GM18502 (cell line): ENCODE data around the gene TRAPPC2L.
"Not testable (repeated sequence)": the region's sequence is repeated elsewhere in the genome, so short reads cannot be mapped to it uniquely, and the experiment has no call there.

Experiments used
- ATAC-seq: cut with Tn5 transposase; IDR thresholded peaks from one replicate; pipeline ENCODE4 v1.9.1; 2021; ENCODE audit warnings: mild to moderate bottlenecking; ENCODE audit not compliant: unreplicated experiment, poor library complexity

Gene TRAPPC2L

DNA sequence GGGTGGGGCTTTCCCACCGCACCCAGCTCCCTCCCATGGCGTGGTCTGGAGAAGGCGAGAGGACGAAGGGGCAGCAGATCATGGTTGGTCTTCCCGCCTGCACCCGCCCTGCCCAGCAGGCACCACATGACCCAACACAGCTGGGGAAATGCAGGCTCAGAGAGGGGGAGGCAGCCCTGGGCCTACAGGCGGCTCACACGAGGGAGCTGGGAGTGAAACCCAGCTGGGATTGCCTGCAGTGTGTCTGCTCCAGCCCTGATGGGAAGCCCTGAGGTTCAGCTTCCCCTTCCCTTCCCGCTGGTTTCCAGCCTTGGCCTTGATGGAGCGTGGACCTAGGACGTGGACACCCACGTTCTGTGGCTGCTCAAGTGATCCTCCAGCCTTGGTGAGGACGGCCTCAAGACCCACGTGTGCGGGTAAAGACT, 29.5 kb downstream of the TRAPPC2L start:
- no peak for ATAC-seq

DNA sequence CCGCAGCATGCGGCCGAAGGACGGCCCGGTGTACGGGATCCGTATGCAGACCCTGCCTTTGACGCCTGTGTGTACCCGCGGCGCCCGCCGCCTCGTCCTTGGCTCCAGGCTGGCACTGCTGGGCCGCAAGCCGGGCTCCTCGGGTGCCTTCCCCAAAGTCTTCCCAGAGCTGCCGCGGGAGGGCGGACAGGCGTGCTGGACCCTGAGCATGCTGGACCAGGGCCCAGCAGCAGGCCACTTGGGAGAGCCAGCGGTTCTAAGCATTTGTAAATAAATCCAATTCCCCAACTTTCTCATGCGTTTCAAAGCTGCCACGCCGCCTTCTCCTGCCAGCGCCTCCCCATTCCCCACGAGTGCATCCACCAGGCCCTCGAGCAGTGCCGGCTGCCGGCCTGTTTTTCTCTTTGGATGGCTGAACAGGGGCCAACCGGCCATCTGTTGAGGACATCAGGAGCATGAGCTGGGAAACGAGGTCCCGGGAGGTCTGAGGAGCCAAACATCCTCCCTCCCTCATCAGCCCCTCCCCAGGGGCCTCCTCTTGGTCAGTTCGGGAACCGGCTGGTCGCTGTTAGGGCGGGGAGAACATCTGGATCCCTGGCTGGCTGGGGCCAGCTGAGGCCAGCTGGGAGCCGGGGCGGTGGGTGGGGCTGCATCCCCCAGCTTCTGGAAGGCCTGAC, 30.1 kb downstream of the TRAPPC2L start:
- no peak for ATAC-seq

DNA sequence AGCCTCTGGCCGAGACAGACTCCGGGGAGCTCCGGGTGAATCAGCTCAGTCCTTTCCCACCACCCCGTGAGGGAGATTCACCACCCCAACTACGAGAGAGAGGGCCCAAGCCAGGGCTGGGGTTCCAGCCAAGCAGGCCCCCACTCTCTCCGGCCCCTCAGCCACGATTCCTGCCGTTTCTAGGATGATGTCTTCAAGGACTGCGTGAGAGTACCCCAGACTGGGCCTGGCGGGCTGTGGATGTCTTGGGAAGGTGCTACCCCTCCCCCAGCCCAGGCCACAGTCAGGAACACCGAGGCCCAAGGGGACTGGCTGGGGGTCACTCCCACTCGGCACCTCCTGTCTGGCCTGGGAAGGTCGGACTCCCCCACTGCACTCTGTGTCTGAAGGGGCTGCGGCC, 31.1 kb downstream of the TRAPPC2L start:
- ATAC-seq = no peak

DNA sequence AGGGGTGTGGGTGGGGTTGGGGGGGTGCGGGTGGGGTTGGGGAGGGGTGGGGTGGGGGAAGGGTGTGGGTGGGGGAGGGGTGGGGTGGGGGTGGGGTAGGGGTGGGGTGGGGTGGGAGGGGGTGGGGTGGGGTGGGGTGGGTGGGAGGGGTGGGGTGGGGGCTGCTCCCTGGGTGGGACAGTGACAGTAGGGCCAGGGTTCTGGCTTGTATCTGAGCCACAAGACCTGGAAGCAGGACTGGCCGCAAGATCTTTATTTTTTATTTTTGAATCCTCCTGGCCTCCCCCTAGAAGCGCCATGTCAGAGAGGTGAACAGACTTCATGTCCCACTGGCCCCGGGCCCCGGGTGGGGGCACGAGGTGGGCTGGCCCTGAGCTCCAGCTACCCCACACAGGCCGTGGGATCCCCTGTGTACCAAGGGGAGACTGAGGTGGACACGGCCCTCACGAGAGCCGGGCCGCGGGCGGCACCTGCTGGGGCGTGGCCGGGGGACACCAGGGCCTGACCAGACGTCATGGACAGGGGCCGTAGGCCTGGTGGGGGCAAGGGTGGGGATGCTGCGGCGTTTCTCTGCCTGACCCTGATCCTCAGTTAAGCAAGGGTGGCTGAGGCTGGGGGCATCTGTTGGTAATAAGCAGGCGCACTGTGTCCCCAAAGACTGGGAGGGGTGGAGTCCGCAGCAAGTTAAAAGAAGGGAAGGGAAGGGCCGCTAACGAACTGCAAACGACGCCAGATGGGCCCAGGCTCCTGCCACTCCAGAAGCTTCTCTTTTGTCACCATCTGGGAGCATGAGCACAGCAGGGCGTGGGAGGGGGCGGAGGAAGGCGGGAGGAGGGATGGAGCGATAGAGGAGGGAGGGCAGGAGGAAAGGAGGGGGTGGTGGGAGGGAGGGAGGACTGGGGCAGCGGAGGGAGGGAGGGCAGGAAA, 31.8 kb downstream of the TRAPPC2L start:
- no peak for ATAC-seq

DNA sequence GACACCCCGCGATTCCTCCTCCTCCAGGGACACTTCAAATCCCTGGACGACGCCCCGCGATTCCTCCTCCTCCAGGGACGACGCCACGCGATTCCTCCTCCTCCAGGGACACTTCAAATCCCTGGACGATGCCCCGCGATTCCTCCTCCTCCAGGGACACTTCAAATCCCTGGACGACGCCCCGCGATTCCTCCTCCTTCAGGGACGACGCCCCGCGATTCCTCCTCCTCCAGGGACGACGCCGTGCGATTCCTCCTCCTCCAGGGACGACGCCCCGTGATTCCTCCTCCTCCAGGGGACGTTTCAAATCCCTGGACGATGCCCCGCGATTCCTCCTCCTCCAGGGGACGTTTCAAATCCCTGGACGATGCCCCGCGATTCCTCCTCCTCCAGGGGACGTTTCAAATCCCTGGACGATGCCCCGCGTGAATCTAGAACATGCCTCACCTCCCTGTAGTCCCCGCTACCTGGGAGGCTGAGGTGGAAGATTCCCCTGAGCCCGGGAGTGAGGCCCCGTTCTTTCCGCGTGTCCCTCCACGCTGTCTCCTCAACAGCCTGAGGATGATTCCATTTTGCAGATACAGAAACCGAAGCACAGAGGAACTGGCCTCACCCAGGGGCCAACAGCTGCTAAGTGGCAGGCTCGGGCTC, 32.9 kb downstream of the TRAPPC2L start:
- ATAC-seq = not testable (repeated sequence)

DNA sequence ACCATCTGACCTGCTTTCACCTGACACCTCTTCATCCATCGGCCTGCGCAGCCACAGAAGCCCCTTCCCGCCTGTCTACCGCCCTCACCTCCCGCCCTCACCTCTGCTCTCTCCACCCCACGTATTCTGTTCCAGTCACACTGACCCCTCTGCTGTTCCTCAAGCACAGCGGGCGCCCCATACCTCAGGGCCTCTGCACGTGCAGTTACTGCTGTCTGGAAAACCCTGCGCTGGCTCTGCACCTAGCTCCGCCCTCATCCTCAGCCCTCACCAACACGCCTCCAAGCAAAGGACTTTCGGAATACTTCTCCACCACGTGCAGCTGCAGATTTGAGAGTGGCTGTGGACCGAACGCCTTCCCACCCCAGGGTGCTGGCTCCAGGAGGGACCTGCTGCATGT, 34.2 kb downstream of the TRAPPC2L start:
- no peak for ATAC-seq

DNA sequence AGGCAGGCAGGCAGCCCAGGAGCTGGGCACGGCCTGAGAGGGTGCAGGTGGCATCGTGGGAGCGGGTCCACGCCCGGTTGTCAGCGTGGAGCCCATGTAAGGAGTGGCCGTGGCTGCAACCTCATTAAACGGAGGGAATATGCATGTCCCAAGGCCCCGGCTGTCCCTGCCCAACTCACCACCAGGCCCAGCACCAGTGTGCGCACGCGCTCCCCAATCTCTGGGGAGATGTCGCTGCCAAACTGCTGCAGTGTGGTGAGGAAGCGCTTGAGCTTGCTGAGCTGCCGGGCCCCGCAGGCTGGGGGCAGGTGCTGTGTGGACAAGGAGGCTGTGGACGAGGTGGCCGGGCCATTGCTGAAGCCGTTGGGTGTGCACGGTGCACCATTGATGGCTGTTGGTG, 35.1 kb downstream of the TRAPPC2L start:
- no peak for ATAC-seq

DNA sequence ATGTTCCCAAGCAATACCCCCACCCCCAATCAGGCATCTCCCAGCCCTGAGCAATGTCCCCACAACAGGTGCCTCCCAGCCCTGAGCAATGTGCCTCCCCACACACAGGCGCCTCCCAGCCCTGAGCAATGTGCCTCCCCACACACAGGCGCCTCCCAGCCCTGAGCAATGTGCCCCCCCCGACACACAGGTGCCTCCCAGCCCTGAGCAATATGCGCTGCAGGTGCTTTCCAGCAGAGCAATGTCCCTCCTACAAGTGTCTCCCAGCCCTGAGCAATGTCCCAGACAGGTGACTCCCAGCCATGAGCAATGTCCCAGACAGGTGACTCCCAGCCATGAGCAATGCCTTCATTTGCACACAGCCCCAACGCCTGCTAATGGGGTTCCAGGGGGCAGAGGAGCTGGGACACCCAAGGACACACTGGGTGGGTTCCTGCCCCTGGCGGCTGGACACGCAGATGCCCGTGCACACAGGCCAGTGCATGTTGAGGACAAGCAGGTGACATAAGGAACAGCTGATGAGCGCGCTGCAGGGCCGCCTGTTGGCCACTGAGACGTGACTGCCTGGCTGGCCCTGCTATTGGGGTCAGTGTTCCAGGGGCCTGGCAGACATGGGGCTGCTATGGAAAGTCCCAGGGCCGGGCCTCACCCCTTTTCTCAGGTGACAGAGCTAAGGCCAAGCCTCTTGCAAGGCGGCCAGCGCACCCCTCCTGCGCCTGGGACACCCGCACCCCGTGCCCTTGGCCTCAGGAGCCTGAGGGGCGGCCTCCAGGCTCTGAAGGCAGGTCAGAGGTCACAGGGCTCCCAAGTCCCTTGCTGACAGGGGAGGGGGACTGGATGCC, 36.4 kb downstream of the TRAPPC2L start:
- ATAC-seq = no peak

DNA sequence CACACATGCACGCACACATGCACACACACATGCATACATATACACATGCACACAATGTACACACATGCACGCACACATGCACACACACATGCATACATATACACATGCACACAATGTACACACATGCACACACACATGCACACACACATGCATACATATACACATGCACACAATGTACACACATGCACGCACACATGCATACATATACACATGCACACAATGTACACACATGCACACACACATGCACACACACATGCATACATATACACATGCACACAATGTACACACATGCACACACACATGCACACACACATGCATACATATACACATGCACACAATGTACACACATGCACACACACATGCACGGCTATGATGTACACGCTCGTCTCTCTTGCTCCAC, 37.3 kb downstream of the TRAPPC2L start:
- ATAC-seq = not testable (repeated sequence)

DNA sequence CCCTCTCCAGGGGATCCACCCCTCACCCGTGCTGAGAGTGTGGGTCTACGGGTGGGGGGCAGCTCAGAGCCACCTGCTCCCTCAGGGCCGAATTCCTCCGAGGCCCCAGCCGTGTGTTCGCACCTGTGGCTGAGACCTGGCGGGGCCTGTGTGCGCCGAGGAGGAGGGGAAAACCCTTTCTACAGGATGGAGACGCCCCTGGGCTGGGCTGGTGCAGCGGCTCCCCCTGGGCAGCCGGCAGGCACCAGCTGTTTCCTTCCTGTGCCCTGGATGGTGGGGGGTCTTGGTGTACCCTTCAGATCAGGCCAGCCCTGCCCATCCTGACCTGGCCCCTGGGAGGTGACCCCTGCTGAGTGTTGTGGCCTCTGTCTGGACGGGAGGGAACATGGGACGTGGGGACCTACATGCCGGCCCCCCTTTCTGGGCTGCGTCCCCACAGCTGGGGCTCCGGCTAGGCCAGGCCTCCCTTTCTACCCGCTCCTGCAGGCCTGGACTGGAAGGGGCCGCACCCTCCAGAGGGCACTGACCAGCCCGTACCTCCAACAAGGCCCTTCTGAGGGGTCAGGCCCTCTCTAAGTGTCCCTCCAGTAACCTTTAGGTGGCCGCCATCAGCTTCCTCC, 37.9 kb downstream of the TRAPPC2L start:
- ATAC-seq = no peak

DNA sequence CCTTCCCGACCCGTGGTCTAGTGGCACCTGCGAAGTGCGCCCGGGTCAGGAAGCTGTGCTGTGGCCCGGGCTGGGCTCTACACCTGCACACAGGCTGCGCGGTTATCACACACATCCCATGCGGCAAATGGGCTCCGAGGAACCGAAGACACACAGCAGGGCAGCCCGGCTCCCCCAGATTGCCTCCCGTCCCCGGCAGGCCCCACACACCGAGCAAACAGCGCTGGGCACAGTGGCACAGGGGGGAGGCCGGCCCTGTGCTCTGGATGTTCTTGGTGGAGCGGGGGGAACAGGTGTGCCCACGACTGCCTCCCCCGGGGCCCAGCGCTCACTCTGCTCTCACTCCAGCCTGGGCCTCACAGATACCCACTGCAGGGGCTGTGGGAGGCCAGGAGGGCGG, 38.4 kb downstream of the TRAPPC2L start:
- ATAC-seq = no peak

DNA sequence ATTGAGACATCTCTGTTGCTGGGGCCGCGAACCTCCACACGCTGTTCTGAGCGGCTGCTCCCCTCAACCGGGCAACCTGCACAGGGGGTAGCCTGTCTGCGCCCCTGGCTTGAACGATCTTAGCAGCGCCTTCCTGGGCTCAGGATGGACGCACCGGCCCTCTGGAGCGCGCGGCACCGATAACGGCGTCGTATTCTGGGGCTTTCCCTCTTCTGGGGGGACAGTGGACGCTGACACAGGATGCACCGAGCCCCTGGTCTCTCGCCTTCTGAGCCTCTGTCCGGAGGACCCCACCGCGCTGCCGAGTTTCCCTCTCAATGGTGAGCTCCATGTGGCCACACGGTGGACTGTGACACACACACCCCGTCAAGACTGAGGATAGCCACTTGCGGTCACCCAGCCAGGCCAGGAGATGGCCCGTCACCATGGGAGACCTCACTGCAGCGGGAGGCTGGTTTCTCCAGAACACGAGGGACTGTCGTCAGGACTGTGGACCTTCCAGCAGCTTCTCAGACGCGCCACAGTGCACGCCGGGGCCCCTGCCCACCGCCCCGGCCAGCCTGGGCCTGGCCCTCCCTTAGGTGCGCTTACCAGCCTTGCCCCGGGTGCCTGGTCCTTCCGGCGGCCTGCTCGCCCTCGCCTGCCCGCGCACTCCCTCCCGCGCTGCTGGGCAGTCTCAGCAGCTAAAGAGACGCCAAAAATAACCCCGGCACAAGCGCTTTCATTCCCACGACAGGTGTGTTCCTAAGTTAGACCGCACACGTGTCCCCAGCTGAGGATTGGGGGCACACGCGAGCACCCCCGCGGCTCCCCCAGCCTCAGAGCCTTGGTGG, 39.5 kb downstream of the TRAPPC2L start:
- ATAC-seq = no peak

DNA sequence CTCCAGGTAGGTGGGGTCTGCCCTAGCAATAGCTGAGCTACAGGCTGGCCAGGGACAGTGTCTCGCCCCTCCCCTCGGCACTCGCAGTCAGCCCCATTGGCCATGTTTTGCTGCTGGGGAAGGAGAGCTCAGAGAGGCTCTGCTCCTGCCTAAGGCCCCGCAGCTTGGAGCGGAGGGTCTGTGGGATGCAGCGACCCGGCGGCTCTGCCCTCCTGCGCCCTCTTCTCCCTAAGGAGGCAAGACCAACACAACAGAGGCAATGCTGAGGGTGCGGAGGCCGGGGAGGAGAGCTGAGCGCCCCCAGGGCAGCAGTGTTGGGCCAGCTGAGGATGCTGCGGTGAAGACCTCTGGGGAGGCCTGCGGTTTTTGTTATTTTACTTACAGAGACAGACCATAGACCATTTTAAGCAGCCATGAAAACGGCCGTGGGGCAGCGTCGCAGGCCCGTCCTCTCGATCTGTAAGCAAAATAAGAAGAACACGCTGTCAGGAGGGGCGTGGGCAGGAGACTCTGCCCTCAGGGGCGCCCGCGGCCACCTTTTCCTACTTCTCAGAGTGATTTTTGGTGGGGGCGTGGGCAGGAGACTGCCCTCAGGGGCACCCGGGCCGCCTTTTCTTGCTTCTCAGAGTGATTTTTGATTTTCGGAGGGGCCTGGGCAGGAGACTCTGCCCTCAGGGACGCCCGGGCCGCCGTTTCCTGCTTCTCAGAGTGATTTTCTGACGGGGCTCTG, 40.9 kb downstream of the TRAPPC2L start:
- ATAC-seq = no peak

DNA sequence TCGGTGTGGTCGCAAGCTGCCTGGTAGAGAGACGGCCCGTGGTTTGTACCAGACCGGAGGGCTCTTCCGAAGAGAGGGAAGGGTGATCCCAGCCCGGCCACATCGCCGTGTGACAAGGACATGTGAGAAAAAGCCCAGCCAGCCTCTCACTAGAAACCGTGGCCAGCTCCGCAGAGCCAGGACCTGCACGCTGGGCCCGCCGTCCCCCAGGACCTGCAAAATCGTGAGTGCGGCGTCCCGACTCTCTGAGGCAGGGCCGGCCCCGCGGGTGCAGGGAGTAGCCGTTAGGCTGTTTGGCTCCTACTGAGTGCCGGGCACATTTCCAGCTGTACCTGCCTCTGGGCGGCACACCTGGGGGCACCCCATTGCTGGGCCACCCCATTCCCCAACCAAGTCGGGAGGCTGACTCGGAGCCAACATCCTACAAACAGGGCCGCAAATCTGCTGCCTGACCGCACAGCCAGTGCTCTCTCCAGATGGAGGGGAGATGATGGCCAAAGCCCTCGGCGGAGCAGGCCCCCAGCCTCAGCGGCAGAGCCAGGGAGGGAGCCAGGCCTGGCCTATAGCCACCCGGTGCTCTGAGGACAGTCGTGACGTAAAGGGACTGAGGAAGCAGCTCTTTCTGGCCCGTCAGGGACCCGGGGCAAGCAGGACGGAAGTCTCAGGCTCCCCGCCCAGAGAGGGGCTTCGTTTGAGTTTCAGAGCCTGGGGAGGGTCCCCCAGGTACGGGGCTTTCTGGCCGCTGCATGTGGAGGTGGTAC, 43.2 kb downstream of the TRAPPC2L start:
- no peak for ATAC-seq

DNA sequence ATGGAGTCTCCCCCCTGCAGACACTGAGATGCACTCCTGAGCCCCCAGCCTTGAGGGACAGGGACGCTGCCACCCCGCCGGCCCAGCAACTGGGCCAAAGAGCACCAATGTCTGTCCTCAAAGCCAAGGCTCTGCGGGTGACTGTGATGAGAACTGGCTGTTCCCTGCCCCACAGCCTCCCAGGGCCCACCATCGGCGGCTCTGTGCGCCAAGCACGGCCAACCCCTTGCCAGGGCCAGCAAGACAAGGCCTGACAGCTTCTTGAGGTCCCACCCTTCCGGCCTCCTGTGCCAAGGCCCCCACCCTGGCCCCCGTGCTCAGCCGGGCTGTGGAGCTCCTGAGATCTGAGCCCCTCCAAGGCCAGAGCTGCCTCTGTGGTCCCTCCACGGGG, 43.7 kb downstream of the TRAPPC2L start:
- no peak for ATAC-seq

DNA sequence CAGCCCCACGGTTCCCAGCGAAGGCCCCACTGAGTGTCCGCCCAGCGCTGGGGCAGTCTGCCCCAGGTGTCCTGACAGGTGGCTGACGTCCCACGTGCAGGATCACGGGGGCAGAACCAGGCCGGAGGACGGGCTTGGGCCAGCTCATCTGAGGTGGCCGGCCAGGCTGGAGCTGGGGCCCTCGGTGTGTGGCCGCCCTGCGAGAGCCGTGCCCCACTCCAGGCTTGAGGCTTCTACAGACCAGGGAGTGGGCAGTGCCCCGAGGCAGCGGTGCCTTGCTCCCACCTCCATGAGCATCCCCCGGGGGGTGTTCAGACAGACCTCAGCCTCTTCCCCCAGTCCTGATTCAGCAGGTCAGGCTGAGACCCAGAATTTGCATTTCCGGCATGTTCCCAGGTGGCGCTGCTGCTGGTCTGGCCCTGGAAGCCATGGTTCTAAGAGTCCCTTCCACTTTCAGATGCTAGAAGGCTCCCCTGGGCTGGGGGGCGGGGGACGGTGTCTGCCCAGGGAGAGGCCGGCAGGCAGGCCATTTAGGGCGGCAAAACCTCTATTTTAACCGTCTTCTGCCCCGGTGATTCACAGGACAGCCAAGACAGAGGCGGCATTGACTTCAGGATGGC, 44.9 kb downstream of the TRAPPC2L start:
- ATAC-seq = no peak

DNA sequence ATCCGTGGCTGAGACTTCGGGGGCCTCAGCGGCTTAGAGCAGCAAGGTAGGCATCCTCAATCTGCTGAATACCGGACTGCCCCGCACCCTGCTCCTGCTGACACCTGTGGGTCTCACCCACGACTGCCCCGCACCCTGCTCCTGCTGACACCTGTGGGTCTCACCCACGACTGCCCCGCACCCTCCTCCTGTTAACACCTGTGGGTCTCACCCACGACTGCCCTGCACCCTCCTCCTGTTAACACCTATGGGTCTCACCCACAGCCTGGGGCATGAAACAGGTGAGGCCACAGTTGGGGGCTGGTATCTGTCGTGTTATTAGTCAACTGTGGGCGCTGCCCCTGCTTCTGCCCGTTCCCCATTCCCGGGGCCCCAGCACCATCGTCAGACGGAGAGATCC, 45.8 kb downstream of the TRAPPC2L start:
- no peak for ATAC-seq
